ENCODE results near the gene MAGOH.

- TF ChIP-seq EZH2 (IDR thresholded peaks at IDR 0.05; ENCODE audit: insufficient read depth, poor library complexity, severe bottlenecking) (no peak), EZH2phosphoT487 (IDR thresholded peaks at IDR 0.05; ENCODE audit: insufficient read depth, low read depth) (no peak)
Measured at GRCh38 chr1:53262000-53262399, 23.7 kb upstream of the MAGOH start.

All from GM23248 (cell line).